ENCODE data around the gene OSBP2.

DNA sequence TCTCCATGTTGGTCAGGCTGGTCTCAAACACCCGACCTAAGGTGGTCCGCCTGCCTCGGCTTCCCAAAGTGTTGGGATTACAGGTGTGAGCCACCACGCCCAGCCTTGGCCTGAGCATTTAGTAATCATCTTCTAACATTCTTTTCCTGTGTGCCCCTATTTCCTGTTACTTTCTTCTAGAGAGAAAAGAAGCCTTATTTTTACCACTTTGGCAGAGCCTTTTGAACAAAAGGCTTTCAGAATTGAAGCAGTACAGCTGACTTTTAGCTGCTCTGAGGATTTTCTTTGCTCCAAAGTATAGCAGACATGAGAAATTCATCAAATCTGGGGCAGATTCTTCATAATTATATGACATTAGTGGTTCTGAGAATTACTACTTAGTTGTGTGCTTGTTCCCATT is 260.5 kb downstream of the OSBP2 start:
- TF ChIP-seq, protein P1, sequence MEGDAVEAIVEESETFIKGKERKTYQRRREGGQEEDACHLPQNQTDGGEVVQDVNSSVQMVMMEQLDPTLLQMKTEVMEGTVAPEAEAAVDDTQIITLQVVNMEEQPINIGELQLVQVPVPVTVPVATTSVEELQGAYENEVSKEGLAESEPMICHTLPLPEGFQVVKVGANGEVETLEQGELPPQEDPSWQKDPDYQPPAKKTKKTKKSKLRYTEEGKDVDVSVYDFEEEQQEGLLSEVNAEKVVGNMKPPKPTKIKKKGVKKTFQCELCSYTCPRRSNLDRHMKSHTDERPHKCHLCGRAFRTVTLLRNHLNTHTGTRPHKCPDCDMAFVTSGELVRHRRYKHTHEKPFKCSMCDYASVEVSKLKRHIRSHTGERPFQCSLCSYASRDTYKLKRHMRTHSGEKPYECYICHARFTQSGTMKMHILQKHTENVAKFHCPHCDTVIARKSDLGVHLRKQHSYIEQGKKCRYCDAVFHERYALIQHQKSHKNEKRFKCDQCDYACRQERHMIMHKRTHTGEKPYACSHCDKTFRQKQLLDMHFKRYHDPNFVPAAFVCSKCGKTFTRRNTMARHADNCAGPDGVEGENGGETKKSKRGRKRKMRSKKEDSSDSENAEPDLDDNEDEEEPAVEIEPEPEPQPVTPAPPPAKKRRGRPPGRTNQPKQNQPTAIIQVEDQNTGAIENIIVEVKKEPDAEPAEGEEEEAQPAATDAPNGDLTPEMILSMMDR (IDR thresholded peaks at IDR 0.05) = no peak
- TF ChIP-seq POLR2A (IDR thresholded peaks at IDR 0.05) = no peak

Data from right lobe of liver (tissue), 4 donors.